ENCODE data around the gene B4GALT5.
"Not testable (repeated sequence)": the region's sequence is repeated elsewhere in the genome, so short reads cannot be mapped to it uniquely, and the experiment has no call there.

Gene B4GALT5

GRCh38 chr20:49713753-49714712 is at the start of gene B4GALT5:
B4GALT5 (minus strand) TSS chr20:49713878; CDS start chr20:49713690, 188 bp downstream.
- no peak for TF ChIP-seq CTCF (IDR thresholded peaks at IDR 0.05; ENCODE audit: low read depth, low read length)
- DNase-seq (ENCODE audit: extremely low read depth, low read depth) = peak; percentile 38

GRCh38 chr20:49762940-49763766 is 49.5 kb upstream of the B4GALT5 start:
- no peak for DNase-seq (ENCODE audit: extremely low read depth, low read depth)
- no peak for TF ChIP-seq CTCF (IDR thresholded peaks at IDR 0.05; ENCODE audit: low read depth, low read length)

- DNase-seq (ENCODE audit: extremely low read depth, low read depth) = not testable (repeated sequence)
Observed at GRCh38 chr20:49761888-49762287, 48.2 kb upstream of the B4GALT5 start.

GRCh38 chr20:49759266-49759950 is 45.7 kb upstream of the B4GALT5 start:
- TF ChIP-seq CTCF (IDR thresholded peaks at IDR 0.05; ENCODE audit: low read depth, low read length) = no peak
- DNase-seq (ENCODE audit: extremely low read depth, low read depth) = no peak

- no peak for DNase-seq (ENCODE audit: extremely low read depth, low read depth)
Observed at GRCh38 chr20:49758781-49759180, 45.1 kb upstream of the B4GALT5 start.

GRCh38 chr20:49757597-49757996 is 43.9 kb upstream of the B4GALT5 start:
- no peak for TF ChIP-seq CTCF (IDR thresholded peaks at IDR 0.05; ENCODE audit: low read depth, low read length)
- DNase-seq (ENCODE audit: extremely low read depth, low read depth) = no peak

More at GRCh38 chr20:49758781-49759180, 45.1 kb upstream of the B4GALT5 start:
- TF ChIP-seq CTCF (IDR thresholded peaks at IDR 0.05; ENCODE audit: low read depth, low read length) = no peak

- no peak for TF ChIP-seq CTCF (IDR thresholded peaks at IDR 0.05; ENCODE audit: low read depth, low read length)
- DNase-seq (ENCODE audit: extremely low read depth, low read depth) = no peak
Observed at GRCh38 chr20:49756241-49756640, 42.6 kb upstream of the B4GALT5 start.

All from AG09319 (cell line).